ENCODE results near the gene ADAMTS14. TPM values are rescaled to one million over a fixed set of nuclear protein-coding genes. Genes with fewer than 3 reads are reported as not detected.

The ADAMTS14 gene
- total RNA-seq, 3 donors from 2014 or later: 1.8 to 2.1 (median 2.1) TPM

GRCh38 chr10:70673929-70674559 is 1.7 kb downstream of the ADAMTS14 start:
- Histone ChIP-seq H3K9me3 (no peaks in the 10 kb centered on the region), H3K4me3 (no peak overlapping the region), H3K4me1 (ENCODE audit: low read depth) (peaks cover 3% of the 10 kb centered on the region), H3K36me3 (ENCODE audit: low read depth) (no peaks in the 10 kb centered on the region)
- no peak for ATAC-seq
- no peak for TF ChIP-seq CTCF (IDR thresholded peaks at IDR 0.05)
- DNase-seq: no peak
- intact Hi-C loops (cut with DNase I, micrococcal nuclease): no loop called here

- no peaks in the 10 kb centered on the region for H3K9me3 ChIP-seq
- no peaks in the 10 kb centered on the region for H3K36me3 ChIP-seq (ENCODE audit: low read depth)
- intact Hi-C loops (cut with DNase I, micrococcal nuclease): no loop called here
- DNase-seq (no peak), ATAC-seq (no peak)
- TF ChIP-seq CTCF (IDR thresholded peaks at IDR 0.05): no peak
- no peak overlapping the region for H3K4me3 ChIP-seq
- peaks cover 3% of the 10 kb centered on the region for H3K4me1 ChIP-seq (ENCODE audit: low read depth)
These were observed 2.5 kb downstream of the ADAMTS14 start for GRCh38 chr10:70674560-70675495.

GRCh38 chr10:70675496-70676161 is 3.3 kb downstream of the ADAMTS14 start:
- Histone ChIP-seq H3K9me3 (no peaks in the 10 kb centered on the region), H3K4me1 (ENCODE audit: low read depth) (peaks cover 3% of the 10 kb centered on the region), H3K36me3 (ENCODE audit: low read depth) (no peaks in the 10 kb centered on the region), H3K4me3 (no peak overlapping the region)
- intact Hi-C loops (cut with DNase I, micrococcal nuclease): no loop called here
- ATAC-seq: no peak
- no peak for DNase-seq
- TF ChIP-seq CTCF (IDR thresholded peaks at IDR 0.05): no peak

GRCh38 chr10:70676511-70676910 is 4.2 kb downstream of the ADAMTS14 start:
- Histone ChIP-seq H3K36me3 (ENCODE audit: low read depth) (no peaks in the 10 kb centered on the region), H3K4me1 (ENCODE audit: low read depth) (peaks cover 3% of the 10 kb centered on the region), H3K9me3 (no peaks in the 10 kb centered on the region), H3K4me3 (no peak overlapping the region)
- DNase-seq (no peak), ATAC-seq (no peak)
- no peak for TF ChIP-seq CTCF (IDR thresholded peaks at IDR 0.05)
- intact Hi-C loops (cut with DNase I, micrococcal nuclease): no loop called here

GRCh38 chr10:70677016-70677415 is 4.7 kb downstream of the ADAMTS14 start:
- TF ChIP-seq CTCF (IDR thresholded peaks at IDR 0.05): no peak
- intact Hi-C loops (cut with DNase I, micrococcal nuclease): no loop called here
- H3K9me3 ChIP-seq: no peaks in the 10 kb centered on the region
- peaks cover 3% of the 10 kb centered on the region for H3K4me1 ChIP-seq (ENCODE audit: low read depth)
- ATAC-seq (no peak), DNase-seq (no peak)
- H3K4me3 ChIP-seq: no peak overlapping the region
- no peaks in the 10 kb centered on the region for H3K36me3 ChIP-seq (ENCODE audit: low read depth)

Data from mucosa of descending colon (tissue), 3 donors.